Cortex of kidney (tissue), 1 donor: ENCODE measurements around the gene RFNG.
A peak's percentile ranks its signal among the peaks of the same experiment; 100 is the strongest.
"Not testable (repeated sequence)": the region's sequence is repeated elsewhere in the genome, so short reads cannot be mapped to it uniquely, and the experiment has no call there.

Experiments used
- DNase-seq: peaks from one replicate; lab custom pipeline; 2025; lab: John Stamatoyannopoulos, UW

RFNG gene

GRCh38 chr17:82042649-82043048 lies 9.0 kb downstream of the RFNG start:
- DNase-seq = no peak

DNA sequence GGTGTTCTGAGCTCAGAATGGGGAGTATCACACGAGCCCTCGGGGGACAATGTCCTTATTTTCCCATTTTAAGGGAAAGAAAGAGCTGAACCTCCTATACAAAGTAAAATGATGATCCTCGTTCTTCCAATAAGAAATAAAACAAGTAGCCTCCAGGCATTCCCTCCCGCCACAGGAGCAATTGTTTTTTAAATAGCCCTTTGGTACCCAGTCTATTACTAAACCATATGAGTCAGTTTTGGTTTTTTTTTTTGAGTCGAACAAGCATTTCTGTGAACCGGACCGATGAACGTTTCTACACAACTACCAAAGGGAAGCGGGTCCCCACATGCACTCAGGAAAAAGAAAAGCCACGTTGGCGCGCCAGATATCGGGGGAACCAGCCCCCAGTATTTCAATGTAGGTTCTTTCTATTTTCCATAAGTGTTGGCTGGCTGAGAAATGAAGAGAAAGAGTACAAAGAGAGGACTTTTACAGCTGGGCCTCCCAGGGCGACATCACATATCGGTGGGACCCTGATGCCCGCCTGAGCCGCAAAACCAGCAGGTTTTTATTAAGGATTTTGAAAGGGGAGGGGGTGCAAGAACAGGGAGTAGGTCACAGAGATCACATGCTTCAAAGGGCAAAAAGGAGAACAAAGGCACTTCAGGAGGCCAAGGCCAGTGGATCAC lies 10.3 kb downstream of the RFNG start:
- no peak for DNase-seq

- DNase-seq = no peak
Observed at GRCh38 chr17:82039695-82040299, 11.8 kb downstream of the RFNG start.

GRCh38 chr17:82038796-82039409 lies 12.7 kb downstream of the RFNG start:
- DNase-seq = not testable (repeated sequence)

- DNase-seq = no peak
Observed at GRCh38 chr17:82037889-82038195, 13.8 kb downstream of the RFNG start.

DNA sequence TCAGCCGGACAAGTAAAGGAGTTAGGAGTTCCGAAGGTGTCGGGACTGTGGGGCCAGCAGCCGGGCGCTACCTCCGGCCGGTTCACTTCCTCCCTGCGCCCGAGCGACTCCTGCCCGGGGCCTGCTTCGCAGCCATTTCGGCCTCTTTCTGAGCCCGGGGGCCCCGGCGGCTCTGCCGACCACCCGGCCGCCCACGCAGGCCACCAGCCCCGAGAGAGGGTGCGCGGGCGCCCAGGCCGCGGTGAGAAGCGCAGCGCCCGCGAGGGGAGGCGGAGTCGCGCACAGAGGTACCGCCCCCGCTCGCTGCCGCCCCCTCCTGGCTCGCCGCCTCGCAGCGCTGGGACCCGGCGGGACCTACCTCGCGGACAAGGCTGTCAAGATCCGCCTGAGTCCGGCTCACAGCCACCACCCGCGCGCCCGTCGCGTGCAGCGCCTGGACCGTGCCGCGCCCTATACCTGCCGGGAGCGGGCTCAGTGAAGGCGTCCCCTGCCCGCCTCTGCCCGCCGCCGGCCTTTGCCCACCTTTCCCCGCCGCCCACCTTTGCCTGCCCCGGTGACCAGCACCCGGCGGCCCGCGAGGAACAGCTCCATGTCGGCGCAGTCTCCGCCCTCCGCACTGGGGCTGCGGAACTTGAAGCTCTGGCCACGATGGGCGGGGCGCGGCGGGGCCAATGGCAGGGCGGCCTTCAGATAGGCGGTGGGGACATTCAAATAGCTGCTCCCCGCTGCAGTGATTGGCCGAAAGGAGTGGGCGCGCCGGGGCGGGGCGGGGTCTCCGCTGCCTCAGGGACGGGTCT lies 14.3 kb downstream of the RFNG start, which contains the start of gene DCXR:
Gene DCXR (minus strand): TSS at position 606 of the 797 bp plus-strand sequence. CDS start 15 bp downstream, at position 591.
- peak; percentile 78 for DNase-seq

DNA sequence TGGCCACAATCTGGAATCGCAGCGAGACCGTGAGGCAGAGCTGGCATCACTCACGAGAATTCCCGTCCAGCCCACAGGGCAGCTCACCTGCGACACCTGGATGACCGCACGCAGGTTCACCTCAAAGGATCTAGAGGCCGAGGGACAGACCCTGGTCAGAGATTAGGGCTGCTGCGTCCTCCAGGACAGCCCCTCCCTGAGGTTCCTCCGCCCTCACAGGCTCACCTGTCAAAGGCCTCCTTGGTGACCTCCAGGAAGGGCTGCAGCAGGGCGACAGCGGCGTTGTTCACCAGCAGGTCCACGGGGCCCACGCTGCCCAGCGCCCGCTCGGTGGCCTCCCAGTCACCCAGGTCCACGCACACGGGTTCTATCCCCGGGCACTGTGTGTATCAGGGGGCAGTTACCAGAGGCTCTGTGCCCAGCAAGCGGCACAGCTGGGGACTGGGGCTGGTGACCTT lies 14.9 kb downstream of the RFNG start:
- DNase-seq = no peak

DNA sequence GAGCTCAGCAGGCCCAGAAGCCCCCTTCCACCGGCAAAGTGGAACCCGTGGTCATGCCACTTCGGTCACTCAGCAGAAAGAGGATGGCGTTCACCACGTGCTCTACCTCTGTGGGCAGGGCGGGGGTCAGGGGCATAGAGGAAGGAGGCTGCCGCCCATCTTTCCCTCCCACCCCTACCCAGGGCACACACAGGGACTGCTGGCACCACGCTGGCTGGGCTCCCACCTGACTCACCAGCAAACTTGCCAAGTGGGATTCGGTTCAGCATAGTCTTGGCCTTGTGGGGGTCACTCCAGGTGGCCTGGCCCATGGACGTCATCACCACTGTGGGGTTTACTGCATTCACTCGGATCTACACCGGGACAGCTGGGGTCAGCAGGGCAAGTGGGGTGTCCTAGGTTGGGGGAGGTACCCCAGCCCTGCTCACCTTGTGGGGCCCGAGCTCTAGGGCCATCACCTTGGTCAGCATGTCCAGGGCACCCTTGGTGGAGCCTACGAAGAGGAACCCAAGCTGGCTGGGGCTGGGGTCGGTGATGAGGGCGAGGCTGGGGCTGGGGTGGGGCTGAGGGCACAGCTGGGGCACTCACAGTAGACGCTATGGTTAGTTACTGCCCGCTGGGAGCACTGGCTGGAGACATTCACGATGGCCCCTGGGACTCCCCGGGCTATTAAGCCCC lies 15.5 kb downstream of the RFNG start:
- no peak for DNase-seq

- DNase-seq = no peak
Observed at GRCh38 chr17:82035488-82035887, 16.1 kb downstream of the RFNG start.

- no peak for DNase-seq
Observed at GRCh38 chr17:82034371-82035011, 17.1 kb downstream of the RFNG start.

- DNase-seq = no peak
Observed at GRCh38 chr17:82033359-82034085, 18.1 kb downstream of the RFNG start.

DNA sequence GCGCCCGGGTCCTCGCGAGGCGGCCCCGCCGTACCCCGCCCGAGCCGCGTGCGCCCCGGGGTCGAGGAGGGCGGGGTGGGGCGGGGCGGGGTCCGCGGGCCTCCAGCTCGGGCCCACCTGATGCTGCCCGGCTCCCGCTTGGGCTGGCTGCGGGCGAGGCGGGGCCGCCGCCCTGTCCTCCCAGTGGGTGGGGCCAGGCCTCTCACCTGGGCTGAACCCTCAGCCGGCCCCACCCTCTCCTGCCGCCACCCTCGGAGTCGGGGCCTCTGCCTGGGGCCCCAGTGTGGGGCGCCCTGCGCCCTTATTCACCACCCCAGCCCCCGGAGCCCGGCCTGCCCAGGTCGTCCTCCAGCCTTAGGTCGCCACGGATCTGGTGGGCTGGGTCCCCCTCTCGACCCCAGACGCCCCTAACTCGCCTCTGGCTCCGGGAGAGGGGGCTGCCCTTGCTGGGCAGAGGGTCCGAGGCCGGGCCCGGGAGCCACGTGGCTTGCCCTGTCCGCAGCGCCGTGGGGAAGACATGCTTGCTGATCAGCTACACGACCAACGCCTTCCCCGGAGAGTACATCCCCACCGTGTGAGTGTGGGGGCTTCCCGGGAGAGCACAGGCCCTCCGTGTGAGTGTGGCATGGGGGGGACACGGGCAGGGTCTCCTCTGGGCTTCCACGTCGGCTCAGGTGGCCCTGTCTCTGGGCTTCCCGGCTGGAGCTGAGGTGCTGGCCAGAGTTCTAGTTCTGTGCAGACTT lies 19.6 kb downstream of the RFNG start:
- DNase-seq = no peak

- DNase-seq = no peak
Observed at GRCh38 chr17:82031303-82031884, 20.2 kb downstream of the RFNG start, which contains the start of gene RAC3. RAC3 (plus strand) TSS chr17:82031678; CDS start chr17:82031762, 84 bp downstream.

GRCh38 chr17:82030470-82031302 lies 20.9 kb downstream of the RFNG start:
- DNase-seq = peak; percentile 51

DNA sequence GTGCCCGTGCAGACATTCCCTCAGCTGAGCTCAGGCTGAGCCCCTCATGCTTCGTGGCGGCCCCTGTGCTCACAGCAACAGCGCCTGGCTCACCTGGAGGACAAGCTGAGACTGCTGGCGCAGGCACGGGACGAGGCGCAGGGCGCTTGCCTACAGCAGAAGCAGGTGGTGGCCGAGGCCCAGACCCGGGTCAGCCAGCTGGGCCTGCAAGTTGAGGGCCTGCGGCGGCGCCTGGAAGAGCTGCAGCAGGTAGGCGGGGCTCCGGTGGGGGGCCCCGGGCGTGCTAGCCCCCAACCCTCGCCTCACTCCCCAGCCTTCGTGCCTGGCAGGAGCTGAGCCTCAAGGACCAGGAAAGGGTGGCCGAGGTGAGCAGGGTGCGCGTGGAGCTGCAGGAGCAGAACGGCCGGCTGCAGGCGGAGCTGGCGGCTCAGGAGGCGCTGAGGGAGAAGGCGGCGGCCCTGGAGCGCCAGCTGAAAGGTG lies 21.6 kb downstream of the RFNG start:
- DNase-seq = no peak

- no peak for DNase-seq
Observed at GRCh38 chr17:82029391-82029790, 22.2 kb downstream of the RFNG start.

- no peak for DNase-seq
Observed at GRCh38 chr17:82028966-82029365, 22.6 kb downstream of the RFNG start.

GRCh38 chr17:82028246-82028645 lies 23.4 kb downstream of the RFNG start:
- DNase-seq = no peak
